NCI-H1105 (cell line): ENCODE data around the gene GFER.
A peak's percentile ranks its signal among the peaks of the same experiment; 100 is the strongest.
"Not testable (repeated sequence)": the region's sequence is repeated elsewhere in the genome, so short reads cannot be mapped to it uniquely, and the experiment has no call there.

Experiments
- DNase-seq: peaks from one replicate; lab custom pipeline; 2025; lab: John Stamatoyannopoulos, UW

Gene GFER

DNA sequence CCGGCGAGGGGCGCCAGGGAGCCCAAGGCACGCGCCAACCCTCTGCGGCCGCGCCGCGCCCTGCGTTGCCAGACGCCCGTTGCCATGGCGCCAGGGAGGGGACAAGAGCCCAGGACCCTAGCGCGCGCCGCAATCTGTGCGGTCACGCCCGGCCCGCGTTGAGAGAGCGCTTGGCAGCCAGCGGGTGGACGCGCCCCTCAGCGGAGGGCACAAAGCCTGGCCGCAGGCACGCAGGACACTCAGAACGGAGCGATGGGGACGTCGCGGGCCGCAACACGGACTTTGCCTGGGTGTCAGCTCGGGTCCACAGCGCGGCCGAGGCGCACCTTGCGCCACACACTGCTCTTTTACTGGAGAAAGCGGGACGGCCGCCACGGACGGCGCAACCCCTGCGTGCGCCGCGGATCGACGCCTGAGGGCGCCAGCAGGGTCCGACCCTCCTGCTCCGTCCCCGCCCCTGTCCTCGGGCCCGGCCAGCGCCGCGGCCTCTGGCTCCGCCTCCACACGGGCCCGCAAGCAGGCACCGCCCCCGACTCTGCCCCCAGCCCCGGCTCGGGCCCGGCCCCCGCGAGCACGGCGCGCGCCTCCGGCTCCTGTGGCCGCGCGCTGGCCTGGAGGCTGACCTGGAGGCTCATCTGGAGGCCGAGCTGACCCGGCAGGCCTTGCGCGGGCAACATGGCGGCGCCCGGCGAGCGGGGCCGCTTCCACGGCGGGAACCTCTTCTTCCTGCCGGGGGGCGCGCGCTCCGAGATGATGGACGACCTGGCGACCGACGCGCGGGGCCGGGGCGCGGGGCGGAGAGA is at the start of gene GFER:
GFER (plus strand) TSS at position 650 of the 803 bp plus-strand sequence; CDS start at position 676, 26 bp downstream.
- peak; percentile 58 for DNase-seq

GRCh38 chr16:1936945-1937479 is 47.0 kb upstream of the GFER start:
- DNase-seq = no peak

GRCh38 chr16:1938316-1938715 is 45.7 kb upstream of the GFER start:
- DNase-seq = no peak

DNA sequence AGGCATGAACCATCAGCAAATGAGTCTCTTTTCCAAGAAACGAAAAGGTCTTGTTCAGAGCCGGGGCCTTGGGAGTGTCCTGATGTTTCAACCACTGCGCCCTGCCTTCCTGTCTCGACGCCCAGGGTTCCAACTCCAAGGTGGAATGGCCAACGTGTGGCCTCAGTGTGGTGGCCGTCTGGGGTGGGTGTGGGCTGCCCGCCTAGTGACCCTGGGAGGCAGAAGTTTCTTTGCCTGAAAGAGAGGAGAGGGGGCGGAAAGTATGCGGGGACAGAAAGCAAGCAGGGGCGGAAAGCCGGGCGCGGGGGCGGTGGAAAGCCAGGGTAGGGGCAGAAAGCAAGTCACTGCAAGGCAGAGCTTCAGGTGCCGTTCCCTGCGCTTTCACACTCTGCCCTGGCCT is 45.1 kb upstream of the GFER start:
- no peak for DNase-seq

DNA sequence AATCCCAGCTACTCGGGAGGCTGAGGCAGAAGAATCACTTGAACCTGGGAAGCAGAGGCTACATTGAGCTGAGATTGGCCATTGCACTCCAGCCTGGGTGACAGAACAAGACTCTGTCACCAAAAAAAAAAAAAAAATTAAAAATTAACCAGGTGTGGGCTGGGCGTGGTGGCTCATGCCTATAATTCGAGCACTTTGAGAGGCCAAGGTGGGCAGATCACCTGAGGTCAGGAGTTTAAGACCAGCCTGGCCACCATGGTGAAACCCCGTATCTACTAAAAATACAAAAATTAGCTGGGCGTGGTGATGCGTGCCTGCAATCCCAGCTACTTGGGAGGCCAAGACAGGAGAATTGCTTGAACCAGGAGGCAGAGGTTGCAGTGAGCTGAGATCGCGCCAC is 44.2 kb upstream of the GFER start:
- DNase-seq = not testable (repeated sequence)

- no peak for DNase-seq
Observed at GRCh38 chr16:1940273-1941161, 43.5 kb upstream of the GFER start.

GRCh38 chr16:1941162-1942046 is 42.6 kb upstream of the GFER start:
- no peak for DNase-seq

- no peak for DNase-seq
Observed at GRCh38 chr16:1942047-1942809, 41.8 kb upstream of the GFER start.

DNA sequence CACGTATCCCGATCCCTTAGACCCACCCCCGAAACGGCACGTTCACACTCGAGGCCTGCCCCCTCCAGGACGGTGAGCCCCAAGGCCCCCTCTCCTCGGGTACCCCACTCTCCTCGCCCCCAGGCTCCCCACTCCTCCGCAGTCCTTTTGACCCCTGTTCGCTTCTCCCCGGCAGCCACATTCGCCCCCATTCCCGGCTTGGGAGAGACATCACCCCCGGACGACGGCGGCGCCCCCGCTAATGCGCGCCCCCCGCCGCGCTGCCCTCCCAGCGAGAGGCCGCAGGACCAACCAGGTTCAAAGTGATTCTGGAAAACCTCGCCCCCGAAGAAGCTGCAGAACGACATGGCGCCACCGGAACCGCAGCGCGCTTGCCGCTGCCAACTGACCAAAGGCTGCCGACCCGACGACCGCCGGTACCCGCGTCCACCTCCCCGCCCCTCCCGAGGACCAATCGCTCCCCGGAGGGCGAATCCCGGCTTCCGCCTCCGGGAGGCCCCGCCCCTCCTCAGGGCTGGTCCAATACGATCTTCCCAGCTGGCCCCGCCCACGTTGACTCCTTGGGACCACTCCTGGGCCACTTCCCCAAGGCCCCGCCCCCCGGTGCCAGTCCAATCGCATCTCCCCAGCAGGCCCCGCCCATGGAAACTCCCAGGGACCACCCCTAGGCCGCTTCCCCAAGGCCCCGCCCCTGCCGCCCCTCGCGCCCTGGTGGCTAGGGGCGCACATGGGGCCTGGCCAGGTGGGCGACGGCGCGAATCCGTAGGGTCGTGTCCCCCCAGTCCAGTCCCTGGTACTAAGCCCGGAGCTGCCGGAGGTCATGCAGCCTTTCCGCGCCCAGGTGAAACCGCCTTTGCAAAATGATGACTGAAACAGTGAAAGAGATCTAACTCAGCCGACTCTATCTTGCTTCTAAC is 40.9 kb upstream of the GFER start, which contains the start of gene MSRB1:
MSRB1 (minus strand) TSS at position 390 of the 917 bp plus-strand sequence; CDS start at position 347, 43 bp downstream.
- peak; percentile 94 for DNase-seq

DNA sequence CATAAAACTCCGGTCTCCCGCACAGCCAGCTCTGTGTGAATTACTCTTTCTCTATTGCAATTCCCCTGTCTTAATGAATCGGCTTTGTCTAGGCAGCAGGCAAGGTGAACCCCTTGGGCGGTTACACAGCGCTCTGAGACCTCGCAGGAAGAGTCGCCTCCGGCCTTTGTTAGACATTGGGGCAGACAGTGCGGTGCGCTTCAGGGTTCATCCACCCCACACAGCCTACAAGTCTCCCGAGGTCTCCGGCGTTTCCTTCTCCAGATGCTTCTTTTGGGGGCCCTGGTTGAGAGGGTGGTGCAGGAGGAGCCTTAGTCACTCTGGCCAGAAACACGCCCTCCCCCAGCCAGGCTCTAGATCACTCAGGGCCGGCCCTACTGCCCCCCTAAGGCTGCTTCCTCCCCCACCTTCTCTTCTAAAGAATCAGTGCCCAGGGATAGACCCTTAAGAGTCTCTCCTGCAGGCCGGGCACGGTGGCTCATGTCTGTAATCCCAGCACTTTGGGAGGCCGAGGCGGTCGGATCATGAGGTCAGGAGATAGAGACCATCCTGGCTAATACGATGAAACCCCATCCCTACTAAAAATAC is 39.3 kb upstream of the GFER start:
- no peak for DNase-seq

- DNase-seq = no peak
Observed at GRCh38 chr16:1945559-1946391, 38.2 kb upstream of the GFER start.

DNA sequence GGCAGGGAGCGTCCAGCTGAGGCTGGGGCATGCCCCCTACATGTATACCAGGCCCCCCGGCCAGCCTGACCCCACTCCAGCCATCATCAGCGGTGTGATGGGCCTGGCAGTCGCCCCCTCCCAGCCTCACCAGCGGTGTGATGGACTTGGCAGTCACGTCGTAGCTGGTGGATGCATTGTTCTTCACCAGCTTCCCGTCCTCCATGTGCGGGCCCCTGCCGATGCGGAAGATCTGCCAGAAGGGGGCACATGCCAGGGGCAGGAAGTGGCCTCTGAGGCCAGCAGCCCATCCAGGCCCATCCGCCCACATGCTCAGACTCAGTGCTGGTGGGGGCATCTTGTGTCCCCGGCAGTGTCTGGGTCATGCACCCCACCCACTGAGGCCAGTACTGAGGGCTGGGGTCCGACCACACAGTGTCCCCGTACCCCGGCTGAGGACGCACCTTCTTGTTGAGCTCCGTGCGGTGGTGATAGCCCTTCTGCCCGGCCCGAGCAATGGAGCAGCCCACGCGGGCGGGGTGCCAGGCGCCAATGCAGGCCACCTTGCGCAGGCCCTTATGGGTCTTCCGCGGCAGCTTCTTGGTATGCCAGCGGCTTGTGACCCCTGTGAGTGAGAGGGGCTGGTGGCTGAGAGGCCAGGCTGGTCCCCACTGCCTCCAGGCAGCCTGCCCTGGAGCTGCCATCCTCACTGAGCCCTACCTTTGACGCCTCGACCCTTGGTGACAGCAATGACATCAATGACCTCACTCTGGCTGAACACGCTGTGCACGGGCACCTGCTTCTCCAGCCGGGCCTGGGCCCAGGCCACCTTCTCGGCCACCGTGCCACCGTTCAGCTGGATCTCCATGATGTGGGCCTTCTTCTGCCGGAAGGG is 37.3 kb upstream of the GFER start:
- no peak for DNase-seq

DNA sequence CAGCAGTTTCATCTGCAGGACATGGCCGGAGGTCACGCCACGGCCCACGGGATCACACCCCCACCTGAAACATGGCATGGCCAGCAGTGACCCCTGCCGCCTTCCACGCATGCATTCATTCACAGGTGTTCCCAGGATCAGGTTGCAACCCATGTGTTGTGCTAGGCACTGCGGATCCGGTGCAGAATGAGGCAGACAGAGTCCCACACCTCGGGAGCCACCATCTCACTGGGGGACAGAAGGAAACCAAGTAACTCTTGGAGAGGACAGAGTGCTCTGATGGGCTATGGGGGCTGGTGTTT is 36.7 kb upstream of the GFER start:
- DNase-seq = no peak

GRCh38 chr16:1949507-1949906 is 34.5 kb upstream of the GFER start:
- no peak for DNase-seq

DNA sequence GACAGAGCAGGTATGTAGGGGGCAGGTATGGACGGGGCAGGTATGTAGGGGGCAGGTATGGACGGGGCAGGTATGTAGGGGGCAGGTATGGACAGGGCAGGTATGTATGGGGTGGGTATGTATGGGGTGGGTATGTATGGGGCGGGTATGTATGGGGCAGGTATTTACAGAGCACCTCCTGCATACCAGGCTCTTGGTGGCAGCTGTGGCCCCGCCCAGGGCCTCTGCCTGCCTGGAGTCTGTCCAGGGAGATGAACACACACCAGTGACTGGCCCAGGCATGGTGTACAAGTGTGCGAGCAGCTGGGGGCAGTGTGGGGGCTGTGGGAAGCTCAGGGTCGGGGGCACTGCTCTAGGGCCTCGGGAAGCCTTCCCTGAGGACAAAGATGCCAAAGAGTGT is 33.9 kb upstream of the GFER start:
- no peak for DNase-seq

DNA sequence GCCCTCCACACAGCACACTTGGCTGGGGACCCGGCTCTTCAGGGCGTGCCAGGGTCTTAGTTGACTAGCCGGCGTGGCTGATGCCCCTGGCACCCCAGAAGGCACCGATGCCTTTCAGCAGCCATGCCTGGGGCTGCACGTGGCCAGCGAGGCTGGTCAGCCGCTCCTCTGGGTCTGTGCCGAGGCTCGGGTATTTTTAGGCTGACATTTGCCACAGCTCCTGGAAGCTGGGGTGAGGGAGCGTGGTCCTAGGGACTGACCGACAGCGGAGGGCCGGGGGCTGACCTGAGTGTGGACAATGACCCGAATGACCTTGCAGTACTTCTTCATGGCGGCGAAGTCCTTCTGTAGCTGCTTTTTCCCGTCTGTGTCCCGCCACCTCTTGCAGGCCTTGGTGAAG is 33.4 kb upstream of the GFER start:
- no peak for DNase-seq

DNA sequence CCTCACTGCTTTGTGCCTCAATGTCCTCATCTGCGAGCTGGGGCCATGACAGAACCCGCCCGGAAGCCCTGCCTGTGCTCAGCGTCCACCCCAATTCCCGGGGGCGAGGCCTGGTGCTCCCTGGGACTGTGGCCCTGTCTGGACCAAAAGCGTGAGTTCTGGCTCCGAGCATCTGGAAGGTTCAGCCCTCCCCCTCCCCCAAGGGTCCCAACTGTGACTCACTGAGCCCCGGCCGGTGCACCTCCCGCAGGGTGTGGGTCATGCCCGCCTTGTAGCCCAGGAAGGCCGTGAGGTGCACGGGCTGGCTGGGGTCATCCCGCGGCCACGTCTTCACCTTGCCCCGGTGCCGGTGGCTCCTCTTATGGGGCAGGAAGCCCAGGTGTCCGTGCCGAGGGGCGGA is 30.3 kb upstream of the GFER start:
- no peak for DNase-seq
